Osteoblast (primary cell): ENCODE measurements around the gene SLC39A10. TPM values are rescaled to one million over a fixed set of nuclear protein-coding genes. Genes with fewer than 3 reads are reported as not detected.

Source experiments
- DNase-seq: peaks from one replicate; pipeline ENCODE4 v3.0.0; 2011; ENCODE audit warnings: low spot score, mixed read lengths; ENCODE audit not compliant: insufficient read length; ENCODE audit errors: missing footprints
- H2AFZ ChIP-seq: 2 replicates; pipeline ENCODE4 v1.6.0; 2011; ENCODE audit warnings: mild to moderate bottlenecking, low read length
- H3K27ac ChIP-seq: 2 replicates; pipeline ENCODE4 v1.5.1; 2011; ENCODE audit warnings: mild to moderate bottlenecking, low read depth, low read length, moderate library complexity
- H3K27me3 ChIP-seq: 2 replicates; pipeline ENCODE4 v1.6.0; 2012; ENCODE audit warnings: mild to moderate bottlenecking, control low read depth, inconsistent platforms, low read length, moderate library complexity; ENCODE audit not compliant: insufficient read depth
- H3K36me3 ChIP-seq: 2 replicates; pipeline ENCODE4 v1.5.1; 2011; ENCODE audit warnings: mild to moderate bottlenecking, low read length, control low read depth, moderate library complexity; ENCODE audit not compliant: insufficient read depth
- H3K4me1 ChIP-seq: 2 replicates; pipeline ENCODE4 v1.5.1; 2011; ENCODE audit warnings: mild to moderate bottlenecking, low read length, control low read depth, moderate library complexity; ENCODE audit not compliant: insufficient read depth
- H3K4me2 ChIP-seq: 2 replicates; pipeline ENCODE4 v1.6.0; 2011; ENCODE audit warnings: mild to moderate bottlenecking, low read length; ENCODE audit not compliant: insufficient read depth
- H3K4me3 ChIP-seq: fragments of 200-600 bp; sonication (generic); 3 replicates; pipeline ENCODE4 v1.5.1; 2012; ENCODE audit warnings: mild to moderate bottlenecking, low read length, inconsistent platforms; ENCODE audit not compliant: insufficient read depth
- H3K79me2 ChIP-seq: 2 replicates; pipeline ENCODE4 v1.6.0; 2012; ENCODE audit warnings: mild to moderate bottlenecking, low read length, control low read depth, inconsistent platforms; ENCODE audit not compliant: insufficient read depth
- H3K9me3 ChIP-seq: 2 replicates; pipeline ENCODE4 v1.5.1; 2011; ENCODE audit warnings: low read depth, low read length, control low read depth
- H4K20me1 ChIP-seq: 2 replicates; pipeline ENCODE4 v1.6.0; 2012; ENCODE audit warnings: mild to moderate bottlenecking, low read length, control low read depth; ENCODE audit not compliant: insufficient read depth
- CTCF ChIP-seq: IDR thresholded peaks from 2 replicates; pipeline ENCODE4 v1.5.1; 2011; ENCODE audit warnings: mild to moderate bottlenecking, low read depth, low read length, moderate library complexity; ENCODE audit errors: extremely low read depth
- total RNA-seq: library from RNA; depleted of rRNA; stranded (reverse); fragments of >200 nt; gene quantifications from 2 replicates; pipeline ENCODE4 v1.2.3, GENCODE V29; 2012

Gene SLC39A10
- total RNA-seq, 1 donor, result 31.8 TPM

GRCh38 chr2:195696012-195696411 is 39.0 kb downstream of the SLC39A10 start:
- DNase-seq, result no peak
- Histone ChIP-seq H4K20me1 (peaks cover 6% of the 10 kb centered on the region), H3K27me3 (no peaks in the 10 kb centered on the region), H3K4me1 (no peaks in the 10 kb centered on the region), H3K9me3 (no peaks in the 10 kb centered on the region), H3K4me2 (no peak overlapping the region), H3K79me2 (peaks cover 62% of the 10 kb centered on the region), H2AFZ (no peak overlapping the region), H3K36me3 (peaks cover 5% of the 10 kb centered on the region), H3K4me3 (no peak overlapping the region), H3K27ac (no peak overlapping the region)
- no peak for TF ChIP-seq CTCF

DNA sequence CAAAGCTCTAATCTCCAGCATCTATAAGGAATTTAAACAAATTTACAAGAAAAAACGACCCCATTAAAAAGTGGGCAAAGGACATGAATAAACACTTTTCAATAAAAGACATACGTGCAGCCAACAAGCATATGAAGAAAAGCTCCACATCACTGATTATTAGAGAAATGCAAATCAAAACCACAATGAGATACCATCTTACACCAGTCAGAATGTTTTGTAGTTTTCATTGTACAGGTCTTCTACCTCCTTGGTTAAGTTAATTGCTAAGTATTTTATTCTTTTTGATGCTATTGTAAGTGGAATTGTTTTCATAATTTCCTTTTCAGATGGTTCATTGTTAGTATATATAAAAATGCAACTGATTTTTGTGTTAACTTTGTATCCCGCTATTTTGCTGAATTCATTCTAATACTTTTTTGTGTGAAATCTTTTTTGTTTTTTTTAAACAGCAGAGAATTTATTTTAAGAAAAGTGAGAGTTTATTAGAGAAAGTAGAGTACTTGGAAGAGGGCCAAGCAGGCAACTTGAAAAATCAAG is 40.7 kb downstream of the SLC39A10 start:
- no peak overlapping the region for H3K27ac ChIP-seq
- no peak overlapping the region for H3K4me3 ChIP-seq
- peaks cover 5% of the 10 kb centered on the region for H3K36me3 ChIP-seq
- no peaks in the 10 kb centered on the region for H3K27me3 ChIP-seq
- H3K79me2 ChIP-seq, result peaks cover 50% of the 10 kb centered on the region
- no peaks in the 10 kb centered on the region for H3K4me1 ChIP-seq
- H4K20me1 ChIP-seq, result peaks cover 6% of the 10 kb centered on the region
- DNase-seq, result no peak
- no peaks in the 10 kb centered on the region for H3K9me3 ChIP-seq
- H2AFZ ChIP-seq, result no peak overlapping the region
- no peak for TF ChIP-seq CTCF
- H3K4me2 ChIP-seq, result no peak overlapping the region

- Histone ChIP-seq H3K4me1 (no peaks in the 10 kb centered on the region), H3K4me2 (no peak overlapping the region), H2AFZ (no peak overlapping the region), H4K20me1 (no peaks in the 10 kb centered on the region), H3K4me3 (no peak overlapping the region), H3K9me3 (no peaks in the 10 kb centered on the region), H3K27ac (no peak overlapping the region), H3K27me3 (no peaks in the 10 kb centered on the region), H3K36me3 (no peaks in the 10 kb centered on the region), H3K79me2 (peaks cover 28% of the 10 kb centered on the region)
- TF ChIP-seq CTCF, result no peak
- no peak for DNase-seq
Observed at GRCh38 chr2:195700480-195700879, 43.5 kb downstream of the SLC39A10 start.

DNA sequence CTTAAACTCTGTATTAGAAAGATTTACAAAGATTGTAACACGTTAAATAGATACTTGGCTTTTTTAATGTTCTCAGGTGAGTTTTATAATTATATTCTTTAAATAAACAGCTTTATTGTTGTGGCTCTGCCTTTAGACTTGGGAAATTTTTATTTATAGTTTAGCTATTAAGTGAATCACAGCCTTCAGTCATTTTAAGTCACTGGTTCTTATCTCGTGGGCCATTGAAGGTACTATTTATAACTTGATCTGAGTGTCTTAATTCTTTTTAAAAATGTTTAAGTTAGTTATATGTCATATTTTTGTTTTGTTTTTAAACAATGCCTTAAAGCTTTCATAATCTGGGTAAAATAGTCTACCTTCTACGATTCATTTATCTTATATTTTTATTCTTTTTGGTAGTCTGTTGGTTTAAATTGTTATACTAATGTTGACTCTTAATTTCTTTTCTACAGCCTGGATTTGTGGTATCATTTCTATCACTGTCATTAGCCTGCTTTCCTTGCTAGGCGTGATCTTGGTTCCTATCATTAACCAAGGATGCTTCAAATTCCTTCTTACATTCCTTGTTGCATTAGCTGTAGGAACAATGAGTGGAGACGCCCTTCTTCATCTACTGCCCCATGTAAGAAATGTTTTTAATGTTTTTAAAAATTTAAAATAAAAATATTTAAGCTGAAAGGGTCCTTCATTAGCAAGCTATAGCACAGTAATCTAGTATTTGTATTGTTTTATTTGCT is 49.3 kb downstream of the SLC39A10 start:
- peak overlapping the region; percentile 43 for H3K27ac ChIP-seq

More for the DNA sequence above, 49.3 kb downstream of the SLC39A10 start:
- Histone ChIP-seq H3K9me3 (no peaks in the 10 kb centered on the region), H3K27me3 (no peaks in the 10 kb centered on the region), H3K79me2 (peaks cover 6% of the 10 kb centered on the region), H3K4me2 (peak overlapping the region; percentile 24), H2AFZ (no peak overlapping the region), H3K36me3 (peaks cover 5% of the 10 kb centered on the region), H3K4me1 (peaks cover 11% of the 10 kb centered on the region), H3K4me3 (no peak overlapping the region), H4K20me1 (no peaks in the 10 kb centered on the region)
- TF ChIP-seq CTCF, result no peak
- no peak for DNase-seq
